Measurements from ENCODE around the gene MKI67.

DNA sequence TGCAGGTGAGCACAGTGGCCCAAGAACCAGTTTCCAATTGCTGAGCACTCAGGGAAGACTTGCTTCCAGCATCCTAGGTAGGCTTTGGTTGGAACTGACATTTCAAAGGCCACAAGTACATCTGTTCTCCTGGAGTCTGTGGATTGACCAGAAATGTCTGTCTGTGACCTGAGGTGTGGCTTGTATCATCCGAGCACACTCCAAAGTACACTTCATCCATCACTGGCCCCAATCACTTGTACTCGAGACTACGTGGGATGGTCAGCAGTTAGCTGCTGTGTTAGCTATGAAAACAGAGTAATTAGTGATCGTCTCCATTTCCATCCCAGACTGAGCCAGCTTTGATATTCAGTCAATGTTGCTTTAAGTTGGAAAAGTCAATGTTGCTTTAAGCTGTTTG, 45.0 kb downstream of the MKI67 start:
- TF ChIP-seq POLR2A (IDR thresholded peaks at IDR 0.05; ENCODE audit: low read depth, low read length) (no peak), POLR2AphosphoS5 (IDR thresholded peaks at IDR 0.05; ENCODE audit: low read depth, low read length) (no peak), TAF1 (IDR thresholded peaks at IDR 0.05; ENCODE audit: borderline replicate concordance, low read depth, low read length) (no peak)
